A549 treated with DMSO at 1 μM for 4 hours (cell line): Measurements from ENCODE around the gene CENPA. TPM values are rescaled to one million over a fixed set of nuclear protein-coding genes. Genes with fewer than 3 reads are reported as not detected.

Source experiments
- total RNA-seq: library from RNA; stranded (reverse); fragments of 200-300 nt; extraction: Qiagen RNA extraction; gene quantifications from 5 replicates; pipeline ENCODE4 v1.2.3, GENCODE V29; 2022; ENCODE audit warnings: low read depth

The CENPA gene
- 44.0 to 61.8 TPM (median 54.6 TPM) in 5 replicates for total RNA-seq

GRCh38 chr2:26785431-26786206 lies at the start of gene CENPA:
CENPA (plus strand) TSS chr2:26786056; CDS start chr2:26786197, 141 bp downstream.

GRCh38 chr2:26764078-26764887 lies 21.6 kb upstream of the CENPA start, which contains the start of gene SLC35F6:
SLC35F6 (plus strand) TSS chr2:26764284; CDS start chr2:26764350, 66 bp downstream.

Other genes with a start within 250 kb of the CENPA start
- gene CIB4, start 144.7 kb upstream of the CENPA start, total RNA-seq = 0.16 to 0.31 TPM (median 0.26 TPM) in 3 of 5 replicates, not detected in the others
- 1.2 to 1.6 TPM (median 1.4 TPM) in 5 replicates for gene KCNK3, start 93.3 kb upstream of the CENPA start, total RNA-seq
- gene SLC35F6, start 21.8 kb upstream of the CENPA start, total RNA-seq = 36.0 to 44.3 TPM (median 42.5 TPM) in 5 replicates
- 3.5 to 6.4 TPM (median 4.5 TPM) in 5 replicates for gene DPYSL5, start 62.1 kb downstream of the CENPA start, total RNA-seq
- gene MAPRE3, start 184.6 kb downstream of the CENPA start, total RNA-seq = 12.2 to 14.1 TPM (median 12.4 TPM) in 5 replicates
- gene TMEM214, start 246.9 kb downstream of the CENPA start, total RNA-seq = 56.4 to 74.7 TPM (median 70.4 TPM) in 5 replicates